SK-N-SH (cell line): ENCODE results near the gene CLDN15. TPM values are rescaled to one million over a fixed set of nuclear protein-coding genes. Genes with fewer than 3 reads are reported as not detected.
A peak's percentile ranks its signal among the peaks of the same experiment; 100 is the strongest.
"Not testable (repeated sequence)": the region's sequence is repeated elsewhere in the genome, so short reads cannot be mapped to it uniquely, and the experiment has no call there.

Experiments used
- CTCF ChIA-PET: fragments of 300-600, 350-600 bp; formaldehyde crosslinking; extraction: SDS; loops from one replicate; lab custom pipeline; 2021; lab: Yijun Ruan, JAX
- POLR2A ChIA-PET: fragments of 350-600 bp; sonication (Branson Sonifier 250); formaldehyde crosslinking; extraction: SDS; loops from one replicate; lab custom pipeline; 2020; ENCODE audit warnings: antibody characterized with exemption, inconsistent platforms; lab: Yijun Ruan, JAX
- DNase-seq: peaks from one replicate; pipeline ENCODE4 v3.0.0; 2012
- H2AFZ ChIP-seq: fragments of 200-600 bp; sonication (generic); 2 replicates; pipeline ENCODE4 v1.8.1; 2016; ENCODE audit warnings: antibody characterized with exemption, mild to moderate bottlenecking, low read depth
- H3F3A ChIP-seq: fragments of 200-600 bp; sonication (generic); replicated peaks from 2 replicates; pipeline ENCODE3; 2016; ENCODE audit warnings: antibody characterized with exemption, mild to moderate bottlenecking; ENCODE audit not compliant: insufficient read depth
- H3K27ac ChIP-seq, 2 experiments: fragments of 200-500 bp in 1 of 2; fragments of 200-600 bp in 1 of 2; sonication (Bioruptor generic) in 1 of 2; sonication (generic), shearing (Covaris generic) in 1 of 2; 2 replicates each; pipeline versions ENCODE4 v1.5.1 to v1.6.1; 2014 to 2016; ENCODE audit warnings: low read depth in 2 of 2, inconsistent platforms in 1 of 2, low read length in 1 of 2, mild to moderate bottlenecking in 1 of 2, mixed read lengths in 1 of 2
- H3K27me3 ChIP-seq: fragments of 200-600 bp; sonication (generic), shearing (Covaris generic); 2 replicates; pipeline ENCODE4 v1.6.1; 2016; ENCODE audit warnings: mixed run types; ENCODE audit not compliant: insufficient read depth
- H3K36me3 ChIP-seq, 2 experiments: fragments of 200-500 bp in 1 of 2; fragments of 200-600 bp in 1 of 2; sonication (Bioruptor generic) in 1 of 2; sonication (generic) in 1 of 2; replicated peaks in 1 of 2; 2 replicates each; pipeline versions ENCODE3 to v1.5.1; 2014 to 2016; ENCODE audit warnings: low read length in 1 of 2, mild to moderate bottlenecking in 1 of 2; ENCODE audit not compliant: insufficient read depth in 2 of 2, control insufficient read depth in 1 of 2
- H3K4me1 ChIP-seq, 2 experiments: fragments of 200-500 bp in 1 of 2; fragments of 200-600 bp in 1 of 2; sonication (Bioruptor generic) in 1 of 2; sonication (generic), shearing (Covaris generic) in 1 of 2; 2 replicates each; pipeline versions ENCODE4 v1.5.1 to v1.6.1; 2014 to 2016; ENCODE audit warnings: low read depth in 1 of 2, low read length in 1 of 2, mixed run types in 1 of 2; ENCODE audit not compliant: insufficient read depth in 2 of 2, control insufficient read depth in 1 of 2
- H3K4me2 ChIP-seq: fragments of 200-600 bp; sonication (generic), shearing (Covaris generic); 2 replicates; pipeline ENCODE4 v1.6.1; 2017; ENCODE audit warnings: mixed run types
- H3K4me3 ChIP-seq, 2 experiments: fragments of 200-500 bp in 1 of 2; fragments of 200-600 bp in 1 of 2; sonication (Bioruptor generic) in 1 of 2; sonication (generic), shearing (Covaris generic) in 1 of 2; 2 replicates each; pipeline versions ENCODE4 v1.5.1 to v1.8.1; 2014 to 2016; ENCODE audit warnings: low read depth in 2 of 2, inconsistent platforms in 1 of 2, low read length in 1 of 2, mild to moderate bottlenecking in 1 of 2, mixed read lengths in 1 of 2, moderate library complexity in 1 of 2
- H3K79me2 ChIP-seq: fragments of 200-600 bp; sonication (generic); 2 replicates; pipeline ENCODE4 v1.8.1; 2017; ENCODE audit warnings: mild to moderate bottlenecking; ENCODE audit not compliant: insufficient read depth
- H3K9ac ChIP-seq: fragments of 200-600 bp; sonication (generic); 2 replicates; pipeline ENCODE4 v1.6.1; 2017; ENCODE audit warnings: mixed run types
- H3K9me2 ChIP-seq: fragments of 200-600 bp; sonication (generic); 2 replicates; pipeline ENCODE4 v1.6.1; 2017; ENCODE audit warnings: mixed run types
- H3K9me3 ChIP-seq: fragments of 200-600 bp; sonication (generic); 2 replicates; pipeline ENCODE4 v1.6.1; 2017; ENCODE audit warnings: mixed run types, mild to moderate bottlenecking, moderate library complexity
- H4K20me1 ChIP-seq: fragments of 200-600 bp; sonication (generic); 2 replicates; pipeline ENCODE4 v1.6.1; 2017; ENCODE audit warnings: mild to moderate bottlenecking, mixed run types; ENCODE audit not compliant: insufficient read depth
- CTCF ChIP-seq: fragments of 200-600 bp; sonication (generic); IDR thresholded peaks from 2 replicates; pipeline ENCODE4 v1.6.1; 2017; ENCODE audit warnings: antibody characterized with exemption, mild to moderate bottlenecking, moderate library complexity
- ELF1 ChIP-seq: IDR thresholded peaks from 2 replicates; pipeline ENCODE4 v1.4.0; 2012
- EP300 ChIP-seq, 2 experiments: IDR thresholded peaks; 2 replicates each; pipeline versions ENCODE4 v1.4.0 to v1.6.1; 2012; ENCODE audit warnings: borderline replicate concordance in 1 of 2, low read depth in 1 of 2, low read length in 1 of 2
- FOXJ3 ChIP-seq: sonication (generic); formaldehyde crosslinking; IDR thresholded peaks from 2 replicates; pipeline ENCODE4 v1.5.1; 2020; ENCODE audit warnings: mild to moderate bottlenecking, missing genetic modification reagents
- GATA2 ChIP-seq: sonication (generic); formaldehyde crosslinking; IDR thresholded peaks from 2 replicates; pipeline ENCODE4 v1.5.0; 2020; ENCODE audit warnings: mild to moderate bottlenecking, missing genetic modification reagents
- JUND ChIP-seq: IDR thresholded peaks from 2 replicates; pipeline ENCODE4 v1.4.0; 2012
- MXI1 ChIP-seq: IDR thresholded peaks from 2 replicates; pipeline ENCODE4 v1.6.1; 2012; ENCODE audit warnings: mild to moderate bottlenecking, low read depth, low read length, improper control_type of control experiment
- PBX3 ChIP-seq: IDR thresholded peaks from 2 replicates; pipeline ENCODE4; 2012
- RFX5 ChIP-seq: IDR thresholded peaks from 2 replicates; pipeline ENCODE4 v1.6.1; 2012; ENCODE audit warnings: mild to moderate bottlenecking, improper control_type of control experiment, low read length
- TAF1 ChIP-seq: IDR thresholded peaks from 2 replicates; pipeline ENCODE4 v1.6.1; 2012; ENCODE audit warnings: low read depth, mild to moderate bottlenecking, low read length, moderate library complexity, borderline replicate concordance
- USF1 ChIP-seq: IDR thresholded peaks from 2 replicates; pipeline ENCODE4 v1.4.0; 2012; ENCODE audit warnings: low read depth, borderline replicate concordance
- YY1 ChIP-seq: IDR thresholded peaks from 2 replicates; pipeline ENCODE4 v1.4.0; 2012; ENCODE audit warnings: low read depth, mild to moderate bottlenecking
- WGBS: methylation state at CpG from one replicate; pipeline ENCODE4 v1.1.6; 2017; ENCODE audit warnings: low lambda C conversion rate; 5-methylcytosine and 5-hydroxymethylcytosine counted together
- polyA plus RNA-seq, 3 experiments: library from polyadenylated mRNA; depleted of rRNA; stranded (reverse); fragments of >200 nt; gene quantifications; 2 replicates each; pipeline ENCODE4 v1.2.3, GENCODE V29; 2012

The CLDN15 gene
- polyA plus RNA-seq, 1 of the 3 experiments (the other 2 are of a cell fraction): 24.0 TPM

GRCh38 chr7:101255796-101256195 is 18.2 kb upstream of the CLDN15 start:
- no peaks in the 10 kb centered on the region for H3K9me2 ChIP-seq
- H3K79me2 ChIP-seq: peaks cover 12% of the 10 kb centered on the region
- no peaks in the 10 kb centered on the region for H3K9me3 ChIP-seq
- H3K36me3 ChIP-seq: peaks cover 0 to 3% of the 10 kb centered on the region in 2 experiments
- DNase-seq: no peak
- H4K20me1 ChIP-seq: peaks cover 2% of the 10 kb centered on the region; the same call in 1 of the 2 replicates
- TF ChIP-seq ELF1 (no peak), EP300 (IDR thresholded peaks at IDR 0.05; ENCODE audit: borderline replicate concordance in 1 of 2, low read depth in 1 of 2, low read length in 1 of 2) (no peak), GATA2 (CRISPR knock-in tag) (no peak), PBX3 (no peak), TAF1 (no peak), MXI1 (no peak)
- ChIA-PET POLR2A (no interaction called here), CTCF (interaction anchor here (0.9 to 5.8 kb wide), 7 partner anchors 12 to 156 kb away, joined by 3 to 38 read pairs (median 5); no protein-coding TSS in a partner anchor)
- H3K27ac ChIP-seq: no peak overlapping the region
- H3K4me1 ChIP-seq: peaks cover 0 to 3% of the 10 kb centered on the region in 2 experiments; a peak in 1 of 4 replicates
- H3F3A ChIP-seq: peaks cover 3% of the 10 kb centered on the region
- H3K4me3 ChIP-seq: no peak overlapping the region
- H3K9ac ChIP-seq: no peak overlapping the region
- H3K4me2 ChIP-seq: no peak overlapping the region
- WGBS: 42% methylated on average over 4 of the region's 4 CpGs
- H2AFZ ChIP-seq: no peak overlapping the region; the same call in 1 of the 2 replicates
- H3K27me3 ChIP-seq: 0 out of 2 replicates have a peak, but pooled peaks cover 8% of the 10 kb centered on the region

GRCh38 chr7:101253199-101253598 is 15.6 kb upstream of the CLDN15 start:
- POLR2A ChIA-PET: interaction anchor here (0.7 to 1.7 kb wide), 4 partner anchors 9 to 48 kb away, joined by 3 to 7 read pairs (median 3); partner anchors contain the start of gene ZNHIT1
- not testable (repeated sequence) for H3K9me3 ChIP-seq, H3K27ac ChIP-seq, H3K9ac ChIP-seq, H3F3A ChIP-seq, H3K27me3 ChIP-seq, DNase-seq, H3K4me1 ChIP-seq, H3K9me2 ChIP-seq
- CTCF ChIA-PET: interaction anchor here (1.0 to 5.8 kb wide), 5 partner anchors 10 to 109 kb away, joined by 4 to 38 read pairs (median 16); no protein-coding TSS in a partner anchor
- Histone ChIP-seq H3K4me3 (peak overlapping the region in 1 of 2 experiments; percentile 89; a peak in 1 of 4 replicates), H2AFZ (peak overlapping the region; percentile 100), H3K36me3 (peaks cover 3 to 25% of the 10 kb centered on the region in 2 experiments), H4K20me1 (peaks cover 24% of the 10 kb centered on the region), H3K79me2 (peaks cover 37% of the 10 kb centered on the region), H3K4me2 (peak overlapping the region; percentile 82)
- WGBS: 90% methylated on average over 5 of the region's 5 CpGs

GRCh38 chr7:101251871-101252659 is 14.5 kb upstream of the CLDN15 start:
- peak; percentile 99 for DNase-seq
- H3K4me3 ChIP-seq: peak overlapping the region; percentile 69 to 89
- ChIA-PET POLR2A (interaction anchor here (0.5 to 1.7 kb wide), 7 partner anchors 8 to 1687 kb away, joined by 3 to 7 read pairs (median 3); partner anchors contain the start of genes CLDN15, PLOD3 and ZNHIT1), CTCF (interaction anchor here (0.8 to 5.8 kb wide), 10 partner anchors 9 to 452 kb away, joined by 3 to 38 read pairs (median 4); no protein-coding TSS in a partner anchor)
- peaks cover 0 to 3% of the 10 kb centered on the region in 2 experiments; a peak in 1 of 4 replicates for H3K4me1 ChIP-seq
- H3K9ac ChIP-seq: peak overlapping the region; percentile 85
- H2AFZ ChIP-seq: peak overlapping the region; percentile 100
- WGBS: 1% methylated on average over 55 of the region's 55 CpGs
- 0 out of 2 replicates have a peak, but pooled peaks cover 4% of the 10 kb centered on the region for H3K27me3 ChIP-seq
- peak overlapping the region; percentile 75 to 85 for H3K27ac ChIP-seq
- peak overlapping the region; percentile 83 for H3K4me2 ChIP-seq
- H3K79me2 ChIP-seq: peaks cover 47% of the 10 kb centered on the region
- peaks cover 24% of the 10 kb centered on the region for H4K20me1 ChIP-seq
- H3F3A ChIP-seq: peaks cover 3% of the 10 kb centered on the region
- H3K36me3 ChIP-seq: peaks cover 3 to 29% of the 10 kb centered on the region in 2 experiments
- no peaks in the 10 kb centered on the region for H3K9me2 ChIP-seq
- no peaks in the 10 kb centered on the region for H3K9me3 ChIP-seq
- TF ChIP-seq MXI1 (peak; percentile 77; the same call in 1 of the 2 replicates), FOXJ3 (CRISPR knock-in tag) (no peak), GATA2 (CRISPR knock-in tag) (peak; percentile 40; the same call in 1 of the 2 replicates), USF1 (peak; percentile 92), YY1 (0 out of 2 replicates have a peak, but pooled peaks have one; percentile 23), CTCF (no peak), JUND (no peak), RFX5 (no peak; the same call in 1 of the 2 replicates)
